CD4-positive, alpha-beta T cell treated with Interleukin-1 beta for 1 hour (primary cell): ENCODE measurements around the gene PTGR3.
A peak's percentile ranks its signal among the peaks of the same experiment; 100 is the strongest.

Source experiments
- DNase-seq, 2 donors: peaks; one replicate each; pipeline ENCODE4 v3.0.0-alpha.2; 2020 to 2022

The PTGR3 gene

DNA sequence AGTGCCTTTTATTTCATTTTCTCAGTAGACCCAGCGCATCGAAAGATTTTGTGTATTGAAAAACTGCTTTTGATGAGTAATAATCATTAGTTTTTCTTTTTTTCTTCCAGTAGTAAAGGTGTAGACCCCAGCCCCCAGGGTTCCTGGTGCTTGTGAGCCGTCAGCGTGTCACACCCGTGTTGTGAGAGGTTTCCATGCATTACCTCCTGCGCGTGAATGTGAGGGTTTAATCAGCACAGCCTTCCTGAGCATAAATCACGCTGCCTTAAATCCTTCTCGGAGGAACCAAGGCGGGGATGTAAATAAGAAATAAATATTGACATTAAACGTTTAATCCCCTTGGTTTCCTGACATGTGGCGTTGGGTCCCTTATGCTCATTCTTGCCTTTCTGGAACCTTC lies 26.0 kb upstream of the PTGR3 start:
- no peak for DNase-seq

DNA sequence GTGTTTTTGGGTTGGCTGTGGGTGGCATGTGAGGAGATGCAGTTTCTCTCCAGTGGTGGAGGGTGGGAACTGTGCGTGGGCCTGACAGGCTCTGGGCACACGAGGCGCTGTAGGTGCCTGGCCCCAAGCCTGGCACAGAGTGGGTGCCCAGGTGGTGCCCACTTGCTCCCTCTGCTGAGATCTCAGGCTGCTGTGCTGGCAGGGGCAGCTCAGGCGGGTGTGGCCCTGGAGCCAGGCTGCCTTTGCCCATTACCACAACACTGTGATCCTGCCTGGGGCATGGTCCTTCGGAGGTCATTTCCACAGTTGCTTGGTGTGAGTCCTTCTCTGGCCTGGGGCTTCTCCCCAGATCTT lies 22.1 kb upstream of the PTGR3 start:
- DNase-seq = no peak

DNA sequence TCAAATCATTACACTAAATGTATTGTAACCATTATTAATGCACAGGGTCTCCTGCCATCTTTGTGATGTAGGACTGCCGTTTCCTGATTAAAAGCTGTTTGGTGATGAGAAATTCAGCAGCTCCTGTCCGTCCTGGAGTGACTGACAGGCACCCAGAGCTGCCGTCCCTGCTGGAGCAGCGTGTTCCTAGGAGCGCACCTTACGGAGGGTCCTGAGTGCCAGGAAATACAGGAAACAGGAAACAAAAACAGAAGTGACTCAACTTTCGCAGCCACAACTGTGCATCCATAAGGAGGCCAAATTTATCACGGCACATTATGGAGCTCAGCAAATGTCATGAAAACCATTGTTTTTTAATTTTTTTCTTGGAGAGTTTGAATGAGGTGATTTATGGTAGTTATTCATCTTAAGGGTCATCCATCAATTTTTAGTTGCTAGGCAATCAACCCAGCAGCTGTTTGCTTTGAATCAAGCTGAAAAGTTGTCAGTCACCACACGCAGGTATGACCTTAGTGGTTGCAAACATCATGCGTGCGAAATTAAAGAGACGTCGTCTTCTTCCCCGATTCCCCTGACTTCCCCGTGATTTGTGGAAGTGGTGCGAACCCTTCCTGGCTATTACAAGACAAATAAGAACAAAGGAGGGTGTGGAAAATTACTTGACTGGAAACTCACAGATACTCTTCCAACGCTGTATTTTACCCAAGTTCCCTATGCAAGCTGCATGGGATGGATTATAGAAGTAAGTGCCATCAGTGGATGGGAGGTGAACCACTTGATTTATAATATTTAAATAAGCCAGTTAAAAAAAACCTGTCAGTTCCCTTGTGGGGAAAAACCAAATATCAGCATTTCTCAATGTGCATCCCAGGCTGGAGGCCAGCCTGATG lies 21.5 kb upstream of the PTGR3 start:
- DNase-seq = no peak

DNA sequence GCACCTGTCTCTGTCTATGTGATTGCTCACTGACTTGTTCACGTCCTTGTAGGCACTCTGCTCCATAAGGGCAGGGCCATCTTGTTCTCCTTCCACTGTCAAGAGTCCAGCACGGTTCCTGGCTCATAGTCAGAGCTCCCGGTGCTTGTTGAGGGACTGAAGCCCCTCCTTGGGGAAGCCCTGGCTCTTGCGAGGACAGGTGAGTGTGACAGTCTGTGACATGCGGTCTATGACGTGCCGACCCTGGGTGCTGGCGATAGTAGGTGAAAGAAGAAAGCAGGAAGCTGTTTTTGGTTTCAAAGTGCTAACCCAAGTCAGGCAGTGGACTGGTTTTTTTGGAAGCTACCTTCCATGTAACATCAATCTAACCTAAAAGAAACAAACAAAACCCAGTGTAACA lies 20.5 kb upstream of the PTGR3 start:
- no peak for DNase-seq

DNA sequence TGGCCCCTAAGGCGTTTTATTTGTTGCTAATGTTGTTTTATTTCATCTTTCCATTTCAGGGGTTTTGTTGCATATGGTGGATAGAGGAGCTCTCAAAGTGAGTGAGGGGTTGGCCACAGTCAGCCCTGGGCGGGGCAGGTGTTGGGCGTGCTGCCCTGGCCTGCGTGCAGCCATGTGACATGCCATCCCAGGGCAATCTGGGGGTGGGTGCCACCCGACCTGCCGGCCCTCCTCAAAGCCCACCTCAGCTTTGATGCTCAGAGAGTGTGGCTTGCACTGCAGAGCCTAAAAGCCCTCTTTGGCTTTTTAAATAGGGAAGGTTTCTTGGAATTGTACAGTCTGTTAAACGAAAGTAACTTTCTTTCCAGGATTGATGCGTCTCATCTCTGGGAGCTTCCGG lies 20.0 kb upstream of the PTGR3 start:
- DNase-seq = no peak

DNA sequence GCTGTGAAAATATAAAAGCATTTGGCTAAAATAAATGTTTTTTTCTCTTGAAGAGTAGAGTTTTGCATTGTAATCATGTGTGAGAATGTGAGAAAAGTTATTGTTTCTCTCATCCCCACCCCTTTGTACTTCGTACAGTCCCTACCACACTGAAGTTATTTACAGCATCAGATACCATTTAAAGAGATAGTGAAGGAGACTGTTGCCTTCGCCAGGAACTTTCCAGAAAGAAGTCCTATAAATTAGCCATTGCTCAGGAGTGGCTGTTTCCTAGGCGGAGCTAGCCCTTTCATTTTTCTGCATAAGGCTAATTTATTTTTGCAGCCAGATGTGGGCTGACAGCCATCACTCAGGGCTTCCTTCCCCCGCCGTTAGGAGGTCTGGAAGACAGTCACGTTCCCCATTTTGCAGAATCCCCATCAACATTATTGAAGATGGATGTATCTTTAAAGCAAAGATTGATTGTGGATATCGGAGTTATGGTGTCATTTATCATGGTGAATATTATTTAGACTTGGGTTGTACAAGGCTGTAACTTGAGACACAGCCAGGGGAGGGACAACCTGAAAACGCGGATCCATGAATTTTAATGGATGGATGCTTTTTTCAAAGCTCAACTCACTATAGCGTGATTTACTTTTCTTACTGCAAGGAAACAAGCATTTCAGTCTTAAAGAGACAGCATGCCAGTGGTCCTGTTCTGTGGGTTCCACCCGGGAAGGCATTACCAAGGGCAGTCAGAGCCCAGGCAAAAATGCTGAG lies 18.8 kb upstream of the PTGR3 start:
- no peak for DNase-seq

DNA sequence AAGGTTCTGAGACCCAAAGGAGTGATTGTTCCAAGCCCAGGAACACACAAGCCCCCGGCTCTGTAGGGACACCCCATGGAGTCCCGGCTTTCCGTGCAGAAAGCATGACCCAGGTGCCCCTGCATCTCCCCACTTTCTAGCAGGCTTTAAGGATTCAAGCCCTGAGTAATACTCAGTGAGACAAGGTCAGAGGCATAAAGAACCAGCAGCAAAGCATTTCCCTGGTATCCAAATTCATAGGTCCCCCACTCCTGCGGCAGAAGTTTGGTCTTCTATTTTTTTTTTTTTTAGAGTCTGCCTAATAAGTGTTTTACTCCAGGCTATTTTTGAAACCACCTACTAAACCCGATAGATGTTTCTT lies 18.0 kb upstream of the PTGR3 start:
- DNase-seq = no peak

DNA sequence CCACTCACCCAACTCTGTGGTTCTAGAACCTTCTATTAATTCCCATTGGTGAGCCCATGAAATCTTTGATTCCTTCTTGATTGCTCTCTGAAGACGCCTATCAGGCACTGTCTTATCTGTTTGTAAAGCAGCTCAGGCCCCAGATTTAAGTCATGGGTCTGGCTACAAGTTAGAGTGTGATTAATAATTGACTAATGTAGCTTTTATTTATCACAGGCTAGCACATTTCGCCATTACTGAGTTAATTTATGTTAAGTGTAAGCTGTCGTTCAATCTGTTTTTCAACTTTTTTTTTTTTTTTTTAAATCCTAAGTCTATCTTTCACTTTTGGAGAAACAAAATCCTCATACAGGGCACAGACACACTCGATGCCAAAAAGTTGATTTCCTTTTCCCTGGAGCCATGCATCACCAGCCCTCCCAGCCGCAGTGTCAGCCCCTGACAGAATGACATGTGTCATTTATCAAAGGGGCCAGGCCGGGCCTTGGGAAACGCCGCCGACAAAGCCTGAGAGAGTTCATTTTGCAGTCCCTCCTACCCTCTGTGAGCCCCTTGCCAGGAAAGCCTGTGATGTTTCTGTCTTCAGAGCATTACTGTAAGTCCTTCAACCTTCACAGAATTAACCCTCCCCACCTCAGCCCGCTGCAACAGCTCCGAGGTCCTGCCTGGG lies 17.5 kb upstream of the PTGR3 start:
- no peak for DNase-seq

DNA sequence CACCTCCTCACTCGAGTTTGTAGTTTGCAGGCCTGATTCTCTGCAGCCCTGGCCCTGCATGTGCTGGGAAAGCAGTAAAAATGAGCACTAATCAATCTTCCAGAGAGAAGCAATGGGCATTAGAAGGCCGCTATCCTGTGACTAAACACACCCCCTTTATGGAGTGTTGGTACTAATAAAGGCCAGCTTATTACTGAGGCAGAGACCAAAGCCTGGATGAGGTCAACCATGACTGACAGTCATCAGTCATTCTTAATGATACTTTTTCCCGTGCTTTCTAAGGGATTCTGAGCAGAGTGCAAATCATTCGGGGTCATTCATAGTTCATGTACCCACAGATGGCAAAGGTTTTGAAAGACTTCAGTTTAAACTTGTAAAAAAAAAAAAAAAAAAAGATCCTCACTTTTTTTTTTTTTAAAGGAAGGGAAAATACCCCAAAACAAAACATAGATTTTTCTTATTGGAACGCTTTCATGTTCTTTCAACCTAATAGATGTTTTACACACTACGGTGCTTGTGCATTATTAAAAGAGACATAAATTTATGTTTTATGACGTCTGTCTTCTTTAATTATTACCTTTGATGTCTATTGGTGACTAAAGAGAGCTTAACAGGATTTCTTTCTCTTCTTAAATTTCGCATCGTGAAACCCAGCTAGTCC lies 14.9 kb upstream of the PTGR3 start:
- DNase-seq = no peak

DNA sequence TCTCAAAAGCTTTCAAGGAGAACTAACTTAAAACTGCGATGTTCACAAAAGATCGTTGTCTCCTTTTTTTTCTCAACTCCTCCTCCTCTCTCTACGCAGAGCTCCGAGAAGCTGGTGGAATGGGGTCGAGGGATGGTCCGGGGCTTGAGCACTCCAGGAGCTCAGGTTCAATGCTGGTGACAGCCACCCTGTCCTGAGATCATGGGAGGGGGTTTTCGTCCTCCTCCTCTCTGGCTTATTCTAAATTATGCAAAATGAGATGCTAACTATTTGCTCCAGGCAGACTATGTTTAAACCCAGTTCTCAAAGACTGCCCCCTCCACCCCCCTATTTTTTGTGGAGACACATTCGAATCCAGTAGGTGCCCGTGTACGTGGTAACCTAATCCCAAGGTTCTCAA lies 13.5 kb upstream of the PTGR3 start:
- DNase-seq = no peak

DNA sequence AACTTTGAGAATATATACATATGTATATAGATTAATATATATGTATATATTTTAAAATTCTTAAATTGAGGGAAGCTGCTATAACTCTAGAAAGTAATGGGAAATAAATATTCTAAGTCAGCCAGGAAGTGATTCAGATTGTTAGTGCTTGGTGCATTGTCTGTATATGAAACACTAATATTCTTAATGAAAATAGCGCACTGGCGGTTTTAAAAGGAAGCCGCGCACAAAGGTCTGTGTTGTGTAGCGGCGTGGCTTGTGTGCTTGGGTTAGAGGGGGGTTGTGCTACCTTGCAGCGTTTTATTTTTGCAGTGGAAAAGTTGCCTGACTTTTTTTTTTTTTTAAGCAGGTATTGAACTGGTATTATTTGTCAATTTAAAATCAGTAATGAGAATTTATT lies 13.0 kb upstream of the PTGR3 start:
- DNase-seq = no peak

DNA sequence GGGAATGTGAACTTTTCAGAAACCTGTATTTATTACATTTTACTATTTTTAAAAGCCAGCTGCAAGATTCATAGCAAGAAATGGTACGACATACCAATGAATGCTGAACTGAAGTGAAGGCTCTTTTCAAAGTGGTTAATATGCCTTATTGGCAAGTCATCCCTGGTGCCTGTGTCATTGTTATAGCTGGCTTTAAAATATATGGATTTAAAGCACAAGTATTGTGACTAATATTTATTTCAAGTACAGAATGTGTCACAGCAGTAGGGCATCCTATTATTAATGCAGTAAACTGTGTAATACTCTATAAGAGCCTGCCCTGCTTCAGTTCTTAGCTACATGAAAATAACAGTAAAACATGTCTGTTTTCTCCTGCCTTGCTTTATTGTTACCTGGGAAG lies 12.5 kb upstream of the PTGR3 start:
- DNase-seq = no peak

DNA sequence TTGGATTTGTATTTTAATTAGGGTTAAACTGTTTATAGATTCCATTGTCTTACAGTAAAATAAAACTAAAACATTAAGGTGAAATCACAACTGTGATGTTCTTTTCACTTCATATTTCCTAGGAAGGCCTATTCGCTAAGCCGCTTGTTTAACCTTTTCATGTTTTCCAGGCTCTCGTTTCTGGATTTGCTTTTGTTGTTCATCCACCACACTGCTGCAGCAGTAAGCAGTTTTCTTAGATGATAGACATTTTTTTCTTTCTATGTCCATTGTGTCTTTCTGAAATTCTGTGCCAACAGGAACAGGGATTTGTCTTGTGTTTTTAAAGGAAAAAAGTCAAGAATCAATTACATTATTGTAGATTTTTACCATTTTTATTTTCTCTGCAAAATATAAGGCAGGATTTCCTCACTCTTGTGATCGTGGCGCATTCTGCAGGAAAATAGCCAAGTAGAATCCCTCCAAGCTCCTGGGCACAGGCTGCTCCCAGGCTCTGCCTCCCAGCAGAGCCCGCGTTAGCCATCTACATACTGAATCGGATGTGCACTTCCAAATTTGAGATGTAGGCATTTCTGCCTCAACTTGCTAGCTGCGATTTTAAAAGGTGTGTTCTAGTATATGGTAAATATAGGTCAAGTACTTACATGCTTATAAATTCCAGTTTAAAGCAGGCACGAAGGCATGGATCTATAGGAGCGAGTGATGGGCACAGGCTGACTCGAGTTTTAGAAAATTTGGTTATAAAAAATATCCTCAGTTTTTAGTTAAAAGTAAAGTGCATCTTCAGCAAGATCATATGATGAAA lies 11.8 kb upstream of the PTGR3 start:
- no peak for DNase-seq

DNA sequence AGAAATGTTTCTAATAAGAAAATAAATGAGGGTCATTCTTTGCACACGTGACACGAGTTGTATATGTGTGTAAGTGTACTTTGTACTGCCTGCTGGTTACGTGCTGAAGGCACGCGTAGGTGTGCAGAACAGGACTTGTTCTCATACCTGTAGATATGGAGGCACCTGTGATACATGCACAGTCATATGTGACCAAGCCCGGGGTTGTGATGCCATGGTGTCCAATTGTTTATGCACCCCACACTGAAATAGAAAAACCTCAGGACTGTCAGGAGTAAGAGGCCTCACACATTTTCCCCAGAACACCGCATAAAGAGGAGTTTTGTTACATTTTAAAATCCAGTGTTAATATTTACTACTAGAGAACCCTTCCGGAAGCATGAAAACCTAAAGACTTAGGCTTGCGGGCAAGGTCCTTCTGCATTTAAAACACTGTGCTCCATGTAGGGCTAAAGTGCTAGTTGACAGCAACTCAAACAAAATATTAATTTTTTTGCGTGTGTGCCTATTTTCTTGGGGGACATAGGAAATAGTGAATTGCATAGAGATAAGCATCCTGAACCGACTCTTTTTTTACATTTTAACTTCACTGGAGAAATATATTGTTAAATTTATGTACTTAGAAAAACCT lies 10.9 kb upstream of the PTGR3 start:
- no peak for DNase-seq

DNA sequence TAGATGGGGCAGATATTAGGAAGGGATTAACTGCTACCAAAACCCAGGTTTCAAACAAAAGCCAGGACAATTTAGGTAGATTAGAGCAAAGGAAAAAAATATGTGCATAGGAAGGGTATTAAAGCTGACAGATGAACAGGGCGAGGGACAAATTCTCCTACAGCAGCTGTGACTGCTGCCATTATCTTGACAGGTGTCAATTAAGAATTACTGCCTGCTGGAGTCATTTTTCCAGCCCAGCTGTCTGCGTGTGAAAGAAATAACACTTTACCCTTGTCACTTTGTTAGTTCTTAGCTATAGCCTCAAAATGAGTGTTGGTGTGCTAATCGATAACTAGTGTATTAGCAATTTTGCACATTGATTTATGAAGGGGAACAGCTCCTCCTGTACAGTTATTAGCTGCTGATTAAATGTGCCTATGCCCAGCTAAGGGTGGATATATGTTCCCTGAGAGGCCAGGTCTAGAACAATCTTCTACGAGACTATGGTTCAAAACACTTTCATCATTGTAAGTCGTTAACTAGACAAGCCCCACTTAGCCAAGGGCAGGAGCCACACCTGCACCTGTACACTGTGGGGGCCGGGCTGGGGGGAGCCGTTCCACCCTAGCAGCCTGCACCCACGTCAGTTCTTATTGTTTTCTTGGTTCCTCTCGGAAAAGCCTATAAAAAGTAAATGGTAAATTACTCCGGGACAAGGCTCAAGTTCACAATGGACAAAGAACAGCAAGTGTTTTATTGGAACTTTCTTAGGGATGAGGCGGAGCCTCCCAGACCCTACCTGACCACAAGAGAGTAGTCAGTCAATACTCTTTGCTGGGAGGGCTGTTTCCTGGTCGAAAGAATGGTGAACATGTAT lies 9.4 kb upstream of the PTGR3 start:
- DNase-seq = no peak

DNA sequence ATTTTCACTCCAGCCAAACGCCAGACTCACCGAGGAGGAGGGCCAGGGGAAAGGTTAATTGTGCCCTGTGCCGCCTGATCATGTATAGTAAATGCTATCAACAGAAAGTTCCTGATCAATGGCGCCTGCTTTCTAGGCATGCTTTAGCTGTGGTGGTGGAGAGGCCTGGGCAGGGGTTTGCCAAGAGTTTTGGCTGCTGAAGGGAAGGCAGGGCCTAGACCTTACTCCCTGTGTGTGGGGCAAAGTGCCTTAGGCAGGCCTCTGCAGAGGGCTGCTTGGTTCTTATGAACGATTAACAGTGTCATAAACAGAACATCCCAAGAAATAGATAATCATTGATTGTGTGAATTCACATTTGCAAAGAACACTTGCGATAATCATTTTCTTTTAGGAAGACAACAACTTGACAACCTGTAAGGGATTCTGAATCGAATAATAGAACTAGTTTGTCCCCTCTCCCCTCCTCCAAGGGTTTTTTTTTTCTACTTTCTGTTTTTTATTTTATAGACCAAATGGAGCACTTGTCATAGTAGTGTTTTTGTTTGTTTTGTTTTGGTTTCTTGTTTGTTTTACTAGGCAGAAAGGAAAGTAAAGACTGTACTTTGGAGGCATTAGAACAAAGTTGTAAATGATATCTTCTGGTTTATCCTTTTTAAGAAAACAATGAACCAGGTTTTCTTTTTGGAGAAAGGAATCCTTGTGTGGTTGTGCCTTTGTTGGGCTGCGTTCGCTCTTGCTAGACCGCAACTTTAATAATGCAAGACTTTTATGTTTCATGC lies 8.2 kb upstream of the PTGR3 start:
- no peak for DNase-seq

DNA sequence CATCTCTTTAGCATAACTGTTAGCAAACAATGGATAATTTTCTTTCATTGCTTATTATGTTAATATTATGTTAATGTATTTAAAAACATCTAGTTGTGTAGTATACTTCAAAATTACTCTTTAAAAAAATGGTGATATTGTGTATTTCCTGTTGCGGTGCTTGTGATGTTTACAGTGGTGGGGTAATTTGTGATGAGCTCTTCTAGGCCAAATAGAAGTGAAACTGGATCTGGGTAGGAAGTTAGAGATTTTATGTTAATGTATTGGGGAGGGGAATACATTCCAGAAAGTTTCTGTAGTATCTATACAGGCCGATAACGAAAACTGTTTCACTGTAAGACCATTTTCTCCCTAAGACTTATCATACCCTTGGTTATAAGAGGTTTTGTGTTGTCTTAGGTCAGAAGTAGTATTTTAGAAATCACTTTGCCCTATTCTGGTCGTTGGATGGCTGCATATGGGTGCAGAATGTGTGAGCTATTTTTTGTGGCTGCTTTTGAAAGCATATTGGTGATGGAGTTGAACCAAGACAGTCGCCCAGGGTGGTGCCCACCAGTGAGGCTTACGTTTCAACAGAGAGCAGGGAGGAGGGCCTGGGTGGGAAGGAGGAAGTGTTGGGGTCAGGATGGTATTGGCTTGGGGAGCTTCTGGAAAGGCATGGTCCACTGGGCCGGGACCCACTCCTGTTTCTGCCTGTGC lies 7.4 kb upstream of the PTGR3 start:
- DNase-seq = peak in 1 of 2 donors; percentile 61

DNA sequence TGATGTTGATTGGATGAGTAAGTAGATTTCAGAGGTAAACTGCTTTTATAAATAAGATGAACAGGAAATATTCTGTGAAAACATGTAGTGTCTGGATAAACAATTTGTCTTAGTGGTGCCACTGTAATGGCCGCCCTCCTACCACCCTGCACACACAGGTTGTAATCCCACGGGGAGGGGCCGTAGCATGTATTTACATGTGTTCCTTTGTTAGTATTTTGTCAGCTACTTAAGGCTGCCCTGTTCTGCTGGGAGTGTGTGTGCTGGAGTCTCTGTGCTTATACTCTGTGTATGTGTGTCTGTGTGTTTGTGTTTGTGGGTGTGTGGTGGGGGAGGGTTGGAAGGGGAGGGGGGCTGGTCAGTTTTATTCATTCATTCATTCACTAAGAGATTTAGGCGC lies 6.7 kb upstream of the PTGR3 start:
- DNase-seq = no peak

DNA sequence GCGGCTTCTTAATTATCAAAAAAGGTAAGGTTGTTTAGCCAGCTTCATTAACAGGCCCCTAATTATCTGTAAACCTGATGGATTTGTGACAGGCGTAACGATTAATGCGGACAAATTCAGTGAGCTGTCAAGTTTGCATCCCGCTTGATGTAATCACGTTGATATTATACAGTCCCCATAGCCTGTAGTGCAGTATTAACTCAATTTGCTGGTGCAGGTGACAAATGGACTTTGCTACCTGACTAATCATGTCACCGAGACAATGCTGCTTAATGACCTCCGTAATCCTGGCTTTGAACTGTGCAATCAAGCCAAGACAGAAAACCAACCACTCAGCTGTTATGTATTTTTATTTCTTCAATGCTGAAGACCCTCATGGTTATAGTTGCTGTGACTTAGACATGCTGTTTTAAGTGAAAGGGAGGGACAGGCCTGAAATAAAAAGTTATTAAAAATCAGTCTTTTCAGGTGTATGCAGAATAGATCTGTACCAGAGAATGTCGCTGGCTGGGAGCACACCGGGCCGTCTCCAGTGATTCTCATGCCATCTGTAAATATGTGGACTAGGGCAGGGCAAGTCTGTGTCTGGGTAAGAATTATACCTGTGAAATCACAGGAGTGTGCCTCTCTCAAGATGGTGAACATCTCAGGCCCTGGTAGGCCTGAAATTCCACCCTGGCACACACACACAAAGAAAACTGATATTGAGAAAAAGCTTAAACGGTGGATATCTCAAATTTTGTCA lies 6.0 kb upstream of the PTGR3 start:
- no peak for DNase-seq
